ENCODE measurements around the gene CSNK1G1.

GRCh38 chr15:64383760-64384159, 27.8 kb upstream of the CSNK1G1 start:
- no peak for TF ChIP-seq TAF1 (IDR thresholded peaks at IDR 0.05; ENCODE audit: borderline replicate concordance, low read depth, low read length)
- no peak for TF ChIP-seq POLR2AphosphoS5 (IDR thresholded peaks at IDR 0.05; ENCODE audit: low read depth, low read length)
- TF ChIP-seq POLR2A (IDR thresholded peaks at IDR 0.05; ENCODE audit: low read depth, low read length), result no peak
